Limb (tissue), 2 donors: ENCODE measurements around the gene PTMS.
A peak's percentile ranks its signal among the peaks of the same experiment; 100 is the strongest.
"Not testable (repeated sequence)": the region's sequence is repeated elsewhere in the genome, so short reads cannot be mapped to it uniquely, and the experiment has no call there.

ENCODE experiments used
- DNase-seq, 2 donors: peaks; one replicate each; pipeline ENCODE4 v3.0.0-alpha.2; 2016; ENCODE audit errors: extremely low spot score in 2 of 2

Gene PTMS

GRCh38 chr12:6765634-6766581, at the start of gene PTMS:
Gene PTMS (plus strand): TSS chr12:6766363. CDS start chr12:6766706, 343 bp downstream.
- peak; percentile 93 to 95 for DNase-seq

DNA sequence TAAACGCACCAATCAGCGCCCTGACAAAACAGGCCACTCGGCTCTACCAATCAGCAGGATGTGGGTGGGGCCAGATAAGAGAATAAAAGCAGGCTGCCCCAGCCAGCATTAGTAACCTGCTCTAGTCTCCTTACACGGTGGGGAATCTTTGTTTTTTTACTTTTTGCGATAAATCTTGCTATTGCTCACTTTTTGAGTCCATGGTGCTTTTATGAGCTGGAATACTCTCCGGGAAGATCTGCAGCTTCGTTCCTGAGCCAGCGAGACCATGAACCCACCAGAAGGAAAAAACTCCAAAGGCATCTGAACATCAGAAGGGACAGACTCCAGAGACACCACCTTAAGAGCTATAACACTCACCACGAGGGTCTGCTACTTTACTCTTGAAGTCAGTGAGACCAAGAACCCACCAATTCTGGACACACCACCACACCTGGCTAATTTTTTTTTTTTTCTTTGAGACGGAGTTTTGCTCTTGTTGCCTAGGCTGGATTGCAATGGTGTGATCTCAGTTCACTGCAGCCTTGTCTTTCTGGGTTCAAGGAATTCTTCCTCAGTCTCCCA, 49.2 kb upstream of the PTMS start:
- DNase-seq = no peak

GRCh38 chr12:6722863-6723262, 43.3 kb upstream of the PTMS start:
- DNase-seq = no peak

DNA sequence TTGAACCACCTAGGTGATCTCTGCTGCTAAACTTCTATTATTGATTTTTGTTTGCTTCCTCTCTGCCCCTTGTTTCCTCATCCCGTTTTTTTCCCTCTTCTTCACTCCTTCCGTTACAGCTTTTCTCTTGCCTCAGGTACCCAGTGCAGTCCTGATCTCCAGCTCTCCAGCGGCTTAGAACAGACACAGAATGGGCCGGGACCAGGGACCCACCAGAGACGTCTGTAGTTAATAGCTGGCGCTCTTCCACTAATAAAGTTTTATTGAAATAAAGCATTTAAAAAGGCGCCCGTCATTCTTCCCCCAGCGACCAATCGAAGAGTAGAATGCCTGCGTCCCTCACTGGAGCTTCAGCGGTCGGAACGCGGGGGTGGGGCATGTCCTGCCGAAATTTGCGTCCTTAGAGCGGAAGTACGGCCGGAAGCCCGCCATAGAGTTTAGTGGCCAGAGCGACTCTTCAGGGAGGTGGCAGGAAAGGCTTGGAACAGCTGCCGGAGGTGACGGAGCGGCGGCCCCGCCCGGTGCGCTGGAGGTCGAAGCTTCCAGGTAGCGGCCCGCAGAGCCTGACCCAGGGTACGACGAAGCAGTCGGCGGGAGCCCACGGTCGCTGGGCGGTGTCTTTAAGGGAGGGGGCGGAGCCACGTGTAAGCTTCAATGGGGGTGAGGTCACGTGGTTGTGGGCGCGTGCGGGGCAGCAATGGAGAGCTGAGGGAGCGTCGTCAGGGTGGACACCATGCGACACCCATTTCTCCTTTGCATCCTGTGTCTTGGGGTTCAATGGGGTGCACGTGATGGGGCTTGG, 42.4 kb upstream of the PTMS start, which contains the start of gene COPS7A:
Gene COPS7A, plus strand, starts transcription at position 440 of the 802 bp plus-strand sequence. CDS start 611 bp downstream, outside the sequence.
- DNase-seq = peak; percentile 97

DNA sequence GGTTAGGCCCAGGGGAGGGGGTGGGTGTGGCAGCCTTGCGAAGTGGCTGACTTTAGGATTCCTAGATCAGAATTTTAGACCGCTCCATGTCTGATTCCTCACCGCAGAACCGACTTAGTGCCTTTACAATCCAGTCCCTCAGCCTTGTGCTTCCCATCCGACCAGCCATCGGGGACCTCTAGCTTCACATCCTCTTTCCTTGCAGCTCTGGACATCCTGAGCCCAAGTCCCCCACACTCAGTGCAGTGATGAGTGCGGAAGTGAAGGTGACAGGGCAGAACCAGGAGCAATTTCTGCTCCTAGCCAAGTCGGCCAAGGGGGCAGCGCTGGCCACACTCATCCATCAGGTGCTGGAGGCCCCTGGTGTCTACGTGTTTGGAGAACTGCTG, 41.8 kb upstream of the PTMS start:
- no peak for DNase-seq

DNA sequence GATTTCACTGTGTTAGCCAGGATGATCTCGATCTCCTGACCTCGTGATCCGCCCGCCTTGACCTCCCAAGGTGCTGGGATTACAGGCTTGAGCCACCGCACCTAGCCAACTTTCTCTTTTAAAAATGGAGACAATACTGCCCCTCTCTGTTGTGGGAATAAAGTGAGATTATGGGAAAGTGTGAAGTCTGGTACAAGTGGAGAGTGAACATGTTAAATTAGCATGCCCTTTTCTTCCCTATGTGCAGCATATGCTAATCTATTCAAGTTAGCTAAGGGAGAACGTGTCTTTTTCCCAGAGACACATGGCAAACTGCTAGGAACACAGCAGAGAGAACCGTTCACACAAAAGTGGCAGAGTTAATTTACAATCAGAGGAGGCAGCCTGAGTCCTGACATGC, 40.8 kb upstream of the PTMS start:
- DNase-seq = no peak

DNA sequence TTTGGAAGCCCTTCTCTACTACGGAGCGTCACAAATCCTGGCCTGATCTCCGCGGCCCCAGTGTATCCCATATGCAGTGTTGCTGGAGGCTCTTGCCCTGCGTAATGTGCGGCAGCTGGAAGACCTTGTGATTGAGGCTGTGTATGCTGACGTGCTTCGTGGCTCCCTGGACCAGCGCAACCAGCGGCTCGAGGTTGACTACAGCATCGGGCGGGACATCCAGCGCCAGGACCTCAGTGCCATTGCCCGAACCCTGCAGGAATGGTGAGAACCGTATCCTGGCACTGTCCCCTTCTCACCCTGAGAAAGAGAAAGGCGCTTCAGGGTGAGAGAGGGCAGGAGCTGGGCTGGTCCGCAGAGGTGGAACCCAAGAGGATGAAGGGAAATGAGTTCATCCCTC, 37.0 kb upstream of the PTMS start:
- no peak for DNase-seq

DNA sequence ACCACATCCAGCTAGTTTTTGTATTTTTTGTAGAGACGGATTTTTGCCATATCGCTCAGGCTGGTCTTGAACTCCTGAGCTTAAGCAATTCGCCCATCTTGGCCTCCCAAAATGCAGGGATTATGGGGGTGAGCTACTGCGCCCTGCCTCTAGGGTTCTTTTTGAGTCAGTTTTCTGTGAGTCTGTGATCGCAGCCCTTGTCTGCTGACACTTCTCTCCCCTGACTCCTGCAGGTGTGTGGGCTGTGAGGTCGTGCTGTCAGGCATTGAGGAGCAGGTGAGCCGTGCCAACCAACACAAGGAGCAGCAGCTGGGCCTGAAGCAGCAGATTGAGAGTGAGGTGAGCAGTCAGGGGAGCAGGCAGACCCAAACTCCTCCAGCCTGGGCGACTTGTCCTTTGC, 36.0 kb upstream of the PTMS start:
- DNase-seq = no peak

GRCh38 chr12:6734506-6735387, 31.4 kb upstream of the PTMS start:
- no peak for DNase-seq

GRCh38 chr12:6735448-6736191, 30.5 kb upstream of the PTMS start:
- peak; percentile 62 to 69 for DNase-seq

DNA sequence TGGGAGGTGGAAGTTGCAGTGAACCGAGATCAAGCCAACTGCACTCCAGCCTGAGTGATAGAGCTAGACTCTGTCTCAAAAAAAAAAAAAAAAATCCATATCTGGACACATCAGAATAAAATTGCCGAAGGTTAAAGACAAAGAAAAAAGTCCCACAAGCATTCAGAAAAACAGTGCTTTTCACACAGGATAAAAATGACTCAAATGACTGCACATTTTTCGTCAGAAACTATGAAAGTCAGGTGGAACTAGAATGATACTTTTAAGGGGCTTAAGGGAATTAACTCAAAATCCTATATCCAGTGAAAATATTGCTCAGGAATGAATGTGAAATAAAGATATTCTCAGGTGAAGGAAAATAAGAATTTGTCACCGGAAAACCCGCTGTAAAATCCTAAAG, 29.4 kb upstream of the PTMS start:
- DNase-seq = no peak

GRCh38 chr12:6742080-6742479, 24.1 kb upstream of the PTMS start:
- DNase-seq = not testable (repeated sequence)

- DNase-seq = no peak
These were observed 23.3 kb upstream of the PTMS start for GRCh38 chr12:6742834-6743233.

DNA sequence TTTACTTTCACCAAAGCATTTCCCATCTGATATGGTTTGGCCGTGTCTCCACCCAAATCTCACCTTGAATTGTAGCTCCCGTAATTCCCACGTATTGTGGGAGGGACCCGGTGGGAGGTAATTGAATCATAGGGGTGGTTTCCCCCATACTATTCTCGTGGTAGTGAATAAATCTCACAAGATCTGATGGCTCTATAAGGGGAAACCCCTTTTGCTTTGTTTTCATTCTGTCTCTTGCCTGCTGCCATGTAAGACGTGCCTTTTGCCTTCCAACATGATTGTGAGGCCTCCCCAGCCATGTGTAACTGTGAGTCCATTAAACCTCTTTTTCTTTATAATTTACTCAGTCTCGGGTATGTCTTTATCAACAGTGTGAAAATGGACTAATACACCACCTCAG, 22.9 kb upstream of the PTMS start:
- DNase-seq = not testable (repeated sequence)

GRCh38 chr12:6745741-6746525, 20.2 kb upstream of the PTMS start:
- no peak for DNase-seq

GRCh38 chr12:6747216-6747615, 18.9 kb upstream of the PTMS start:
- DNase-seq = no peak

DNA sequence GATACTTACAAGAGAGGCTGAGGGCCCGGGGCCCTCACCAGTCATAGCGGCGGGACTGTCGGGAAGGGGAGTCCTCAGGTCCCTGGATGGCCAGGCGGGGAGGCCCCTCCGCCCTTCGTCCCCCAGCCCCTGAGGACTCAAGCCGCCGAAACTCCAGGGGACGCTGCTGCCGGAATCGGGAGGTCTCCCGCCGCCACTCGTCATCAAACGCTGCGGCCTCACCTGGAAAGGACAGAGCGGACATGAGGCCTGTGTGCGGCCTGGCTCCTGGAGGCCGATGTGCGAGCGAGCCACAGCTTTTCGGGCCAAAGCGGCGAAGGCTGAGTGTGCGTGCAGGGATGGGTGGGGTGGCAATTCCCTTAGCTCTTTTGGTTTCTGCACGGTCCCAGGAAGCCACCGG, 17.4 kb upstream of the PTMS start:
- DNase-seq = no peak

GRCh38 chr12:6750506-6750905, 15.7 kb upstream of the PTMS start:
- DNase-seq = no peak

DNA sequence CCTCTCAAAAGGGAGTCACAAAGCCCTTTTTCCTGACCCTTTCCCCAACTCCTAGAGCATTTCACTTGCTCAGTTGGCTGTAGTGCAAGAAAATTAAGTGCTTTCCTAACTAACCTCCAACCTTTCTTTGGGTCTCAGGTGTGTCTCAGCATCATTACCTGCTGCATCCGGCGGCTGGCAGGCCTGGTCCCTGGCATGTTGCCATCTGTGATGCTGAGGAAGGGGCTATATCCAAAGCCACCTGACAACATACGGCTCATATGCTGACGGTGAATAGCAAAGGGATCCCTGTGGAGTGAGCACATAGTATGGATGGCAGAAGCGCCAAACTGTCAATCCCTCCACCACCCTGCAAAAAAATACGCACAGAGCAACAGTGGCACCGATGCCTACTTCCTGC, 14.4 kb upstream of the PTMS start:
- DNase-seq = no peak
